SK-N-SH treated with all-trans-retinoic acid at 6 μM for 48 hours (cell line): ENCODE data around the gene DHX36.

Experiments
- ATAC-seq: fragments of 200-7000 bp; cut with Tn5 transposase; 3 replicates; pipeline ENCODE4 v1.9.1; 2020; ENCODE audit warnings: mild to moderate bottlenecking, moderate library complexity
- ARNTL ChIP-seq: fragments of 450-650 bp; formaldehyde crosslinking; IDR thresholded peaks from 2 replicates; pipeline ENCODE4 v1.5.0; 2020; ENCODE audit warnings: low read depth, mild to moderate bottlenecking, moderate library complexity, borderline replicate concordance
- CSDC2 ChIP-seq: fragments of 250-450 bp; sonication (Bioruptor Pico); IDR thresholded peaks from 2 replicates; pipeline ENCODE4 v1.5.0; 2020; ENCODE audit warnings: mild to moderate bottlenecking, moderate library complexity
- GLIS3 ChIP-seq: fragments of 250-450 bp; sonication (Bioruptor Pico); IDR thresholded peaks from 2 replicates; pipeline ENCODE4 v1.5.0; 2020; ENCODE audit warnings: mild to moderate bottlenecking, moderate library complexity
- ISL1 ChIP-seq: fragments of 250-450 bp; sonication (Bioruptor Pico); IDR thresholded peaks from 2 replicates; pipeline ENCODE4 v2.1.2; 2022; ENCODE audit warnings: mild to moderate bottlenecking, moderate library complexity
- PPARA ChIP-seq: fragments of 250-450 bp; sonication (Bioruptor Pico); IDR thresholded peaks from 2 replicates; pipeline ENCODE4 v1.5.0; 2020; ENCODE audit warnings: mild to moderate bottlenecking, borderline replicate concordance
- RARB ChIP-seq: fragments of 250-450 bp; sonication (Bioruptor Pico); IDR thresholded peaks from 2 replicates; pipeline ENCODE4 v1.8.0; 2021; ENCODE audit warnings: mild to moderate bottlenecking, moderate library complexity
- SNAI2 ChIP-seq: fragments of 250-450 bp; sonication (Bioruptor Pico); IDR thresholded peaks from 2 replicates; pipeline ENCODE4 v1.5.0; 2020; ENCODE audit warnings: mild to moderate bottlenecking, moderate library complexity
- TCF4 ChIP-seq: fragments of 250-450 bp; sonication (Bioruptor Pico); IDR thresholded peaks from 2 replicates; pipeline ENCODE4 v1.8.0; 2021; ENCODE audit warnings: mild to moderate bottlenecking, moderate library complexity, borderline replicate concordance
- TOX ChIP-seq: fragments of 250-450 bp; sonication (Bioruptor Pico); IDR thresholded peaks from 2 replicates; pipeline ENCODE4 v1.8.0; 2021; ENCODE audit warnings: mild to moderate bottlenecking, moderate library complexity, borderline replicate concordance
- TSHZ2 ChIP-seq: fragments of 250-450 bp; sonication (Bioruptor Pico); IDR thresholded peaks from 2 replicates; pipeline ENCODE4 v1.5.0; 2020; ENCODE audit warnings: mild to moderate bottlenecking, moderate library complexity
- ZC3H10 ChIP-seq: fragments of 250-450 bp; sonication (Bioruptor Pico); IDR thresholded peaks from 2 replicates; pipeline ENCODE4 v1.5.1; 2021; ENCODE audit warnings: mild to moderate bottlenecking, moderate library complexity
- ZFP3 ChIP-seq: fragments of 250-450 bp; sonication (Bioruptor Pico); IDR thresholded peaks from 2 replicates; pipeline ENCODE4 v1.5.0; 2020; ENCODE audit warnings: mild to moderate bottlenecking, moderate library complexity
- ZNF565 ChIP-seq: fragments of 450-650 bp; formaldehyde crosslinking; conservative IDR thresholded peaks from 2 replicates; pipeline ENCODE4 v1.5.0; 2020; ENCODE audit warnings: low read depth, mild to moderate bottlenecking, moderate library complexity
- ZNF70 ChIP-seq: fragments of 450-650 bp; formaldehyde crosslinking; IDR thresholded peaks from 2 replicates; pipeline ENCODE4 v1.5.0; 2020; ENCODE audit warnings: mild to moderate bottlenecking, moderate library complexity
- ZNF8 ChIP-seq: fragments of 450-650 bp; formaldehyde crosslinking; IDR thresholded peaks from 2 replicates; pipeline ENCODE4 v1.5.0; 2020; ENCODE audit warnings: mild to moderate bottlenecking, moderate library complexity
- TF ChIP-seq, protein P1 (sequence below): fragments of 250-450 bp; sonication (Bioruptor Pico); IDR thresholded peaks from 2 replicates; pipeline ENCODE4 v1.5.1; 2021; ENCODE audit warnings: mild to moderate bottlenecking, moderate library complexity
- TF ChIP-seq, protein P2 (sequence below): fragments of 250-450 bp; sonication (Bioruptor Pico); IDR thresholded peaks from 2 replicates; pipeline ENCODE4 v1.8.0; 2020; ENCODE audit warnings: mild to moderate bottlenecking, moderate library complexity, borderline replicate concordance
- TF ChIP-seq, protein P3 (sequence below): fragments of 250-450 bp; sonication (Bioruptor Pico); IDR thresholded peaks from 2 replicates; pipeline ENCODE4 v1.5.1; 2020; ENCODE audit warnings: low read depth, mild to moderate bottlenecking, moderate library complexity
- TF ChIP-seq, protein P4 (sequence below): fragments of 250-450 bp; sonication (Bioruptor Pico); IDR thresholded peaks from 2 replicates; pipeline ENCODE4 v1.8.0; 2021; ENCODE audit warnings: low read depth, mild to moderate bottlenecking, moderate library complexity, borderline replicate concordance

The DHX36 gene

GRCh38 chr3:154314152-154314551 is 10.1 kb downstream of the DHX36 start:
- TF ChIP-seq TCF4 (CRISPR knock-in tag) (no peak), CSDC2 (CRISPR knock-in tag) (no peak), PPARA (CRISPR knock-in tag) (no peak), TSHZ2 (CRISPR knock-in tag) (no peak), RARB (CRISPR knock-in tag) (no peak), ZNF565 (CRISPR knock-in tag) (no peak), ZNF70 (CRISPR knock-in tag) (no peak), TOX (CRISPR knock-in tag) (no peak), ZNF8 (CRISPR knock-in tag) (no peak)
- TF ChIP-seq, protein P1, sequence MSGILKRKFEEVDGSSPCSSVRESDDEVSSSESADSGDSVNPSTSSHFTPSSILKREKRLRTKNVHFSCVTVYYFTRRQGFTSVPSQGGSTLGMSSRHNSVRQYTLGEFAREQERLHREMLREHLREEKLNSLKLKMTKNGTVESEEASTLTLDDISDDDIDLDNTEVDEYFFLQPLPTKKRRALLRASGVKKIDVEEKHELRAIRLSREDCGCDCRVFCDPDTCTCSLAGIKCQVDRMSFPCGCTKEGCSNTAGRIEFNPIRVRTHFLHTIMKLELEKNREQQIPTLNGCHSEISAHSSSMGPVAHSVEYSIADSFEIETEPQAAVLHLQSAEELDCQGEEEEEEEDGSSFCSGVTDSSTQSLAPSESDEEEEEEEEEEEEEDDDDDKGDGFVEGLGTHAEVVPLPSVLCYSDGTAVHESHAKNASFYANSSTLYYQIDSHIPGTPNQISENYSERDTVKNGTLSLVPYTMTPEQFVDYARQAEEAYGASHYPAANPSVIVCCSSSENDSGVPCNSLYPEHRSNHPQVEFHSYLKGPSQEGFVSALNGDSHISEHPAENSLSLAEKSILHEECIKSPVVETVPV (CRISPR knock-in tag): no peak
- TF ChIP-seq, protein P2, sequence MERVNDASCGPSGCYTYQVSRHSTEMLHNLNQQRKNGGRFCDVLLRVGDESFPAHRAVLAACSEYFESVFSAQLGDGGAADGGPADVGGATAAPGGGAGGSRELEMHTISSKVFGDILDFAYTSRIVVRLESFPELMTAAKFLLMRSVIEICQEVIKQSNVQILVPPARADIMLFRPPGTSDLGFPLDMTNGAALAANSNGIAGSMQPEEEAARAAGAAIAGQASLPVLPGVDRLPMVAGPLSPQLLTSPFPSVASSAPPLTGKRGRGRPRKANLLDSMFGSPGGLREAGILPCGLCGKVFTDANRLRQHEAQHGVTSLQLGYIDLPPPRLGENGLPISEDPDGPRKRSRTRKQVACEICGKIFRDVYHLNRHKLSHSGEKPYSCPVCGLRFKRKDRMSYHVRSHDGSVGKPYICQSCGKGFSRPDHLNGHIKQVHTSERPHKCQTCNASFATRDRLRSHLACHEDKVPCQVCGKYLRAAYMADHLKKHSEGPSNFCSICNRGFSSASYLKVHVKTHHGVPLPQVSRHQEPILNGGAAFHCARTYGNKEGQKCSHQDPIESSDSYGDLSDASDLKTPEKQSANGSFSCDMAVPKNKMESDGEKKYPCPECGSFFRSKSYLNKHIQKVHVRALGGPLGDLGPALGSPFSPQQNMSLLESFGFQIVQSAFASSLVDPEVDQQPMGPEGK (CRISPR knock-in tag): no peak
- no peak for ATAC-seq

- TF ChIP-seq ISL1 (CRISPR knock-in tag) (no peak), TOX (CRISPR knock-in tag) (no peak), GLIS3 (CRISPR knock-in tag) (no peak), TSHZ2 (CRISPR knock-in tag) (no peak), SNAI2 (CRISPR knock-in tag) (no peak), ZC3H10 (CRISPR knock-in tag) (no peak), TCF4 (CRISPR knock-in tag) (no peak), ZNF70 (CRISPR knock-in tag) (no peak), ZFP3 (CRISPR knock-in tag) (no peak), ZNF565 (CRISPR knock-in tag) (no peak), ARNTL (CRISPR knock-in tag) (no peak)
- TF ChIP-seq, protein P1 (CRISPR knock-in tag): no peak
- TF ChIP-seq, protein P3, sequence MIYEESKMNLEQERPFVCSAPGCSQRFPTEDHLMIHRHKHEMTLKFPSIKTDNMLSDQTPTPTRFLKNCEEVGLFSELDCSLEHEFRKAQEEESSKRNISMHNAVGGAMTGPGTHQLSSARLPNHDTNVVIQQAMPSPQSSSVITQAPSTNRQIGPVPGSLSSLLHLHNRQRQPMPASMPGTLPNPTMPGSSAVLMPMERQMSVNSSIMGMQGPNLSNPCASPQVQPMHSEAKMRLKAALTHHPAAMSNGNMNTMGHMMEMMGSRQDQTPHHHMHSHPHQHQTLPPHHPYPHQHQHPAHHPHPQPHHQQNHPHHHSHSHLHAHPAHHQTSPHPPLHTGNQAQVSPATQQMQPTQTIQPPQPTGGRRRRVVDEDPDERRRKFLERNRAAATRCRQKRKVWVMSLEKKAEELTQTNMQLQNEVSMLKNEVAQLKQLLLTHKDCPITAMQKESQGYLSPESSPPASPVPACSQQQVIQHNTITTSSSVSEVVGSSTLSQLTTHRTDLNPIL (CRISPR knock-in tag): no peak
- TF ChIP-seq, protein P4, sequence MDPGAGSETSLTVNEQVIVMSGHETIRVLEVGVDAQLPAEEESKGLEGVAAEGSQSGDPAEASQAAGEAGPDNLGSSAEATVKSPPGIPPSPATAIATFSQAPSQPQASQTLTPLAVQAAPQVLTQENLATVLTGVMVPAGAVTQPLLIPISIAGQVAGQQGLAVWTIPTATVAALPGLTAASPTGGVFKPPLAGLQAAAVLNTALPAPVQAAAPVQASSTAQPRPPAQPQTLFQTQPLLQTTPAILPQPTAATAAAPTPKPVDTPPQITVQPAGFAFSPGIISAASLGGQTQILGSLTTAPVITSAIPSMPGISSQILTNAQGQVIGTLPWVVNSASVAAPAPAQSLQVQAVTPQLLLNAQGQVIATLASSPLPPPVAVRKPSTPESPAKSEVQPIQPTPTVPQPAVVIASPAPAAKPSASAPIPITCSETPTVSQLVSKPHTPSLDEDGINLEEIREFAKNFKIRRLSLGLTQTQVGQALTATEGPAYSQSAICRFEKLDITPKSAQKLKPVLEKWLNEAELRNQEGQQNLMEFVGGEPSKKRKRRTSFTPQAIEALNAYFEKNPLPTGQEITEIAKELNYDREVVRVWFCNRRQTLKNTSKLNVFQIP (CRISPR knock-in tag): no peak
- TF ChIP-seq, protein P2 (CRISPR knock-in tag): no peak
Measured at GRCh38 chr3:154310840-154311239, 13.4 kb downstream of the DHX36 start.

More at GRCh38 chr3:154310840-154311239, 13.4 kb downstream of the DHX36 start:
- no peak for ATAC-seq
